Gastrocnemius medialis (tissue), 4 donors: ENCODE measurements around the gene C17orf114.

Source experiments
- POLR2A ChIP-seq, 2 donors: fragments of 450-650 bp; IDR thresholded peaks; one replicate each; pipeline ENCODE4 v1.6.1; 2017; ENCODE audit warnings: antibody characterized with exemption in 2 of 2, mild to moderate bottlenecking in 2 of 2, moderate library complexity in 2 of 2
- TF ChIP-seq, protein P1 (sequence below), 5 experiments: fragments of 450-650 bp in 3 of 5; fragments of 200-600 bp in 2 of 5; sonication (generic) in 2 of 5; IDR thresholded peaks in 4 of 5; conservative IDR thresholded peaks in 1 of 5; 1 replicate in 4 of 5; 2 replicates in 1 of 5; pipeline ENCODE4 v1.5.1; 2016 to 2019; ENCODE audit warnings: antibody characterized with exemption in 5 of 5, mild to moderate bottlenecking in 3 of 5, moderate library complexity in 3 of 5

DNA sequence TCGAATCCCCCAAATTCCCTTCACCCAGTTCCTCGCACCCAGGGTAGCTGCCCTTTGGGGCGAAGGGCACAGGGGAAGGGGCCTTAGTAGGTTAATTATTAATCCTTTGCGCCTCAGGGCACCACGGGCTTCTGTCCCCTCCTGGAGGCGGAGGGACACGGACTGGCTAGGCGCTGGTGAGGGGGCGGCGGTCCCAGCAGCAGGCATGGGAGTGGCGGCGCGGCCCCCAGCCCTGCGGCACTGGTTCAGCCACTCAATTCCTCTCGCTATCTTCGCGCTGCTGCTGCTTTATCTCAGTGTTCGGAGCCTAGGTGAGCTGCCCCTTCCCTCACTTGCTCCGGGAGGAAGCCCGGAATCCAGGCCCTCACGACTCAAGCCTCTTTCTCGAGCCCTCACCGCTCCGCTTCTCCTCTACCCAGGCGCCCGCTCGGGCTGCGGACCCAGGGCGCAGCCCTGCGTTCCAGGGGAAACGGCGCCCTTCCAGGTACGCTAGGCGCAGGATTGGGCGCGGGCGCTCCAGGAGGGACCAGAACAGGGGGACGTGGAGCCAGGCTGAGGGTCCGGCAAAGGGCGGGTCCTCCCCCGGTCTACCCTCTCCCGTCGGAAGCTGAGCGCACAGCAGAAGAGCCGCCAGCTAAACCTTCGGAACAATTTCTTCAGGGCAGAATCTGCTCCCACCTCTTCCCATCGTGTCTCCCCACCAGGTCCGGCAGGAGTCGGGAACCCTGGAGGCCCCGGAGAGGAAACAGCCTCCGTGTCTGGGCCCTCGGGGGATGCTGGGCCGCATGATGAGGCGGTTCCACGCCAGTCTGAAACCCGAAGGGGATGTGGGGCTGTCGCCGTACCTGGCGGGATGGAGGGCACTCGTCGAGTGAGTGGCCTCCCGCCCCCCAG lies 13.1 kb downstream of the C17orf114 start, which contains the start of gene GLTPD2:
- TF ChIP-seq POLR2A (IDR thresholded peaks at IDR 0.05) = no peak
- TF ChIP-seq, protein P1, sequence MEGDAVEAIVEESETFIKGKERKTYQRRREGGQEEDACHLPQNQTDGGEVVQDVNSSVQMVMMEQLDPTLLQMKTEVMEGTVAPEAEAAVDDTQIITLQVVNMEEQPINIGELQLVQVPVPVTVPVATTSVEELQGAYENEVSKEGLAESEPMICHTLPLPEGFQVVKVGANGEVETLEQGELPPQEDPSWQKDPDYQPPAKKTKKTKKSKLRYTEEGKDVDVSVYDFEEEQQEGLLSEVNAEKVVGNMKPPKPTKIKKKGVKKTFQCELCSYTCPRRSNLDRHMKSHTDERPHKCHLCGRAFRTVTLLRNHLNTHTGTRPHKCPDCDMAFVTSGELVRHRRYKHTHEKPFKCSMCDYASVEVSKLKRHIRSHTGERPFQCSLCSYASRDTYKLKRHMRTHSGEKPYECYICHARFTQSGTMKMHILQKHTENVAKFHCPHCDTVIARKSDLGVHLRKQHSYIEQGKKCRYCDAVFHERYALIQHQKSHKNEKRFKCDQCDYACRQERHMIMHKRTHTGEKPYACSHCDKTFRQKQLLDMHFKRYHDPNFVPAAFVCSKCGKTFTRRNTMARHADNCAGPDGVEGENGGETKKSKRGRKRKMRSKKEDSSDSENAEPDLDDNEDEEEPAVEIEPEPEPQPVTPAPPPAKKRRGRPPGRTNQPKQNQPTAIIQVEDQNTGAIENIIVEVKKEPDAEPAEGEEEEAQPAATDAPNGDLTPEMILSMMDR (IDR thresholded peaks at IDR 0.05 in 4 of 5, conservative IDR thresholded peaks at IDR 0.05 in 1 of 5) = no peak
